ENCODE results near the gene TRAPPC2L. TPM values are rescaled to one million over a fixed set of nuclear protein-coding genes. Genes with fewer than 3 reads are reported as not detected.

TRAPPC2L gene
- total and polyA plus RNA-seq, 2 donors (not counting 1 experiment from before 2014, with no cell fraction given), result 33.5 to 65.1 TPM

GRCh38 chr16:88862968-88863367 lies 6.0 kb downstream of the TRAPPC2L start:
- no peaks in the 10 kb centered on the region for H3K9me3 Mint-ChIP-seq (ENCODE audit: insufficient read depth)
- no peak for ATAC-seq (ENCODE audit: low read depth)
- Histone ChIP-seq H4K20me1 (ENCODE audit: control insufficient read depth, insufficient read depth, low read length, poor library complexity, severe bottlenecking) (peaks cover 15% of the 10 kb centered on the region), H2AFZ (ENCODE audit: insufficient read depth, low read depth, low read length, poor library complexity, severe bottlenecking) (no peak overlapping the region), H3K4me2 (replicated peaks; ENCODE audit: low read depth, low read length, poor library complexity, severe bottlenecking) (no peak overlapping the region), H3K27me3 (replicated peaks in 1 of 4; ENCODE audit: control extremely low read depth in 1 of 4, control insufficient read depth in 3 of 4, insufficient read depth in 4 of 4, low read length in 3 of 4) (peaks cover 0 to 4% (median 0%) of the 10 kb centered on the region in 4 experiments), H3K79me2 (ENCODE audit: control insufficient read depth, insufficient read depth, low read length) (peaks cover 33% of the 10 kb centered on the region), H3K4me3 (ENCODE audit: control extremely low read depth in 1 of 5, extremely low read depth in 1 of 5, insufficient read depth in 1 of 5, low read depth in 2 of 5, low read length in 4 of 5) (no peak overlapping the region), H3K9me3 (ENCODE audit: control extremely low read depth in 1 of 3, control insufficient read depth in 2 of 3, insufficient read depth in 1 of 3, low read length in 2 of 3) (no peaks in the 10 kb centered on the region), H3K36me3 (replicated peaks in 1 of 2; ENCODE audit: control extremely low read depth in 1 of 2, control insufficient read depth in 1 of 2, extremely low read depth in 1 of 2, insufficient read depth in 2 of 2, low read length in 1 of 2) (peaks cover 0 to 35% of the 10 kb centered on the region in 2 experiments), H3K4me1 (ENCODE audit: control insufficient read depth in 2 of 2, insufficient read depth in 2 of 2, low read length in 2 of 2) (peaks cover 5 to 9% of the 10 kb centered on the region in 2 donors), H3K27ac (ENCODE audit: low read length in 2 of 2) (no peak overlapping the region), H3K9ac (ENCODE audit: low read length) (no peak overlapping the region)
- intact Hi-C loops (cut with micrococcal nuclease), result no loop called here
- H3K27ac Mint-ChIP-seq, result no peak overlapping the region
- no peak for DNase-seq
- WGBS (ENCODE audit: insufficient coverage), result 96% methylated on average over 13 of the region's 25 CpGs
- ChIA-PET CTCF (no interaction called here), POLR2A (no interaction called here)
- H3K4me1 Mint-ChIP-seq, result peaks cover 11% of the 10 kb centered on the region
- no peak for TF ChIP-seq EZH2 (IDR thresholded peaks at IDR 0.05; ENCODE audit: borderline replicate concordance, insufficient read depth, low read depth, low read length, poor library complexity, severe bottlenecking)
- TF ChIP-seq CTCF (IDR thresholded peaks at IDR 0.05), result no peak
- H3K27me3 Mint-ChIP-seq, result no peaks in the 10 kb centered on the region
- H3K4me3 Mint-ChIP-seq, result no peak overlapping the region

DNA sequence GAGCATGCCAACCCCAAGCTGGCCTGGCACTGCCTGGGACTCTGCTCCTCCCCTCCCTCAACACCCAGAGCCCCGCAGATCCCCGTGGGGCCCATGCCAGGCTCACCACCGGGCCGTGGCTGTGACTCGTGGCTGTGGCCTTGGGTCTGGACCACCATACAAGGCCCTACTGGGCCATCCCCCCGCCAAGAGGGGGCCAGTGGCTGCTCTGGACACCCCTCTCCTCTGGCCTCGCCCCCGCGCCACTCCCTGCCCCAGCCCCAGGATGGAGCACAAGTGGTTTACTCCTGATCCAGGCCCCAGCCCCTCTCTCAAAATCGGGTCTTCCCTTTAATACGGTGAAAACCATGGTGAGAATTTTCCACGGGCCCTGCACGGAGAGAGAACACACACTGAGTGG lies 6.5 kb downstream of the TRAPPC2L start:
- peaks cover 10% of the 10 kb centered on the region for H4K20me1 ChIP-seq (ENCODE audit: control insufficient read depth, insufficient read depth, low read length, poor library complexity, severe bottlenecking)
- H3K4me3 Mint-ChIP-seq, result no peak overlapping the region
- H2AFZ ChIP-seq (ENCODE audit: insufficient read depth, low read depth, low read length, poor library complexity, severe bottlenecking), result no peak overlapping the region
- H3K4me1 ChIP-seq (ENCODE audit: control insufficient read depth in 2 of 2, insufficient read depth in 2 of 2, low read length in 2 of 2), result peaks cover under 1 to 4% of the 10 kb centered on the region in 2 donors
- DNase-seq (no peak), ATAC-seq (ENCODE audit: low read depth) (no peak)
- peaks cover 1% of the 10 kb centered on the region for H3K27me3 Mint-ChIP-seq
- intact Hi-C loops (cut with micrococcal nuclease), result no loop called here
- H3K9me3 Mint-ChIP-seq (ENCODE audit: insufficient read depth), result no peaks in the 10 kb centered on the region
- H3K27me3 ChIP-seq (replicated peaks in 1 of 4; ENCODE audit: control extremely low read depth in 1 of 4, control insufficient read depth in 3 of 4, insufficient read depth in 4 of 4, low read length in 3 of 4), result peaks cover 0 to 6% (median 0%) of the 10 kb centered on the region in 4 experiments
- H3K4me2 ChIP-seq (replicated peaks; ENCODE audit: low read depth, low read length, poor library complexity, severe bottlenecking), result no peak overlapping the region
- no peak overlapping the region for H3K4me3 ChIP-seq (ENCODE audit: control extremely low read depth in 1 of 5, extremely low read depth in 1 of 5, insufficient read depth in 1 of 5, low read depth in 2 of 5, low read length in 4 of 5)
- no peak overlapping the region for H3K27ac ChIP-seq (ENCODE audit: low read length in 2 of 2)
- H3K36me3 ChIP-seq (replicated peaks in 1 of 2; ENCODE audit: control extremely low read depth in 1 of 2, control insufficient read depth in 1 of 2, extremely low read depth in 1 of 2, insufficient read depth in 2 of 2, low read length in 1 of 2), result peaks cover 0 to 35% of the 10 kb centered on the region in 2 experiments
- H3K9me3 ChIP-seq (ENCODE audit: control extremely low read depth in 1 of 3, control insufficient read depth in 2 of 3, insufficient read depth in 1 of 3, low read length in 2 of 3), result no peaks in the 10 kb centered on the region
- H3K4me1 Mint-ChIP-seq, result peaks cover 7% of the 10 kb centered on the region
- no peak overlapping the region for H3K9ac ChIP-seq (ENCODE audit: low read length)
- H3K79me2 ChIP-seq (ENCODE audit: control insufficient read depth, insufficient read depth, low read length), result peaks cover 28% of the 10 kb centered on the region
- POLR2A ChIA-PET, result no interaction called here
- 93% methylated on average over 12 of the region's 13 CpGs for WGBS (ENCODE audit: insufficient coverage)
- no peak for TF ChIP-seq CTCF (IDR thresholded peaks at IDR 0.05)
- TF ChIP-seq EZH2 (IDR thresholded peaks at IDR 0.05; ENCODE audit: borderline replicate concordance, insufficient read depth, low read depth, low read length, poor library complexity, severe bottlenecking), result no peak
- CTCF ChIA-PET, result no interaction called here
- H3K27ac Mint-ChIP-seq, result no peak overlapping the region
